ENCODE measurements around the gene TSGA10IP. TPM values are rescaled to one million over a fixed set of nuclear protein-coding genes. Genes with fewer than 3 reads are reported as not detected.

TSGA10IP gene
- 1.1 and 2.0 TPM in 2 replicates for total RNA-seq (2014; rRNA removed; shearing (Covaris generic))
- polyA plus RNA-seq (2016; fragmentation: Nextera tagmentation; extraction: Ambion mirVana) = 1.6 and 2.5 TPM in 2 replicates
- long read RNA-seq, partial matches to known transcripts = 0 of 6 reads
- long read RNA-seq, other reads (novel, unspliced or antisense) = 4 of 6 reads

- Histone ChIP-seq H3K27me3 (ENCODE audit: insufficient read depth) (no peaks in the 10 kb centered on the region), H3K4me3 (peak within 1 kb of the TSS; percentile 47), H3K4me2 (peak within 1 kb of the TSS; percentile 76), H3K4me1 (ENCODE audit: insufficient read depth) (peaks cover 20% of the 10 kb centered on the region), H3K9me2 (ENCODE audit: insufficient read depth) (no peaks in the 10 kb centered on the region), H2AFZ (peak within 1 kb of the TSS; percentile 70), H3K36me3 (ENCODE audit: insufficient read depth) (no peaks in the 10 kb centered on the region), H3F3A (replicated peaks; ENCODE audit: low read depth) (peaks cover 6% of the 10 kb centered on the region; the same call in 1 of the 2 replicates), H3K27ac (ENCODE audit: low read depth) (no peak within 1 kb of the TSS; the same call in 1 of the 2 replicates), H4K20me1 (replicated peaks; ENCODE audit: insufficient read depth) (no peaks in the 10 kb centered on the region), H3K79me2 (replicated peaks; ENCODE audit: insufficient read depth) (no peaks in the 10 kb centered on the region)
- Mint-ChIP-seq H3K9me3 (no peaks in the 10 kb centered on the region), H3K4me1 (peaks cover 35% of the 10 kb centered on the region), H3K27me3 (ENCODE audit: insufficient read depth, low read depth, poor library complexity) (peaks cover 11% of the 10 kb centered on the region), H3K4me3 (peak within 1 kb of the TSS; percentile 65), H3K27ac (peak within 1 kb of the TSS; percentile 89), H3K36me3 (ENCODE audit: low read depth) (peaks cover 2% of the 10 kb centered on the region; the same call in 1 of the 3 replicates)
- DNase-seq (ENCODE audit: low spot score) = peak; percentile 92
- peak; percentile 91 for ATAC-seq
- TF ChIP-seq EZH2phosphoT487 (IDR thresholded peaks at IDR 0.05; ENCODE audit: unreplicated experiment) = no peak
- TF ChIP-seq ETS1 (IDR thresholded peaks at IDR 0.05) = no peak
- TF ChIP-seq ZNF331 (CRISPR knock-in tag; IDR thresholded peaks at IDR 0.05; ENCODE audit: low read depth) = no peak
- no peak for TF ChIP-seq NANOG (IDR thresholded peaks at IDR 0.05; ENCODE audit: borderline replicate concordance)
- TF ChIP-seq ZNF114 (CRISPR knock-in tag; IDR thresholded peaks at IDR 0.05) = no peak
- TF ChIP-seq CREB1 (CRISPR knock-in tag; IDR thresholded peaks at IDR 0.05; ENCODE audit: low read depth) = 0 out of 2 replicates have a peak, but pooled peaks have one; percentile 1
- TF ChIP-seq REST (IDR thresholded peaks at IDR 0.05; ENCODE audit: unreplicated experiment) = no peak
- TF ChIP-seq JUNB (IDR thresholded peaks at IDR 0.05; ENCODE audit: unreplicated experiment) = no peak
- peak; percentile 41; the same call in 1 of the 2 replicates for TF ChIP-seq POLR2AphosphoS5 (IDR thresholded peaks at IDR 0.05; ENCODE audit: low read depth)
- TF ChIP-seq STAT1 (IDR thresholded peaks at IDR 0.05; ENCODE audit: unreplicated experiment) = no peak
- no peak for TF ChIP-seq CTCF (conservative IDR thresholded peaks at IDR 0.05; ENCODE audit: low read depth in 2 of 2)
- TF ChIP-seq EZH2 (IDR thresholded peaks at IDR 0.05; ENCODE audit: low read depth, unreplicated experiment) = no peak
- no peak for TF ChIP-seq ZNF462 (CRISPR knock-in tag; IDR thresholded peaks at IDR 0.05)
These were observed at the start of gene TSGA10IP for GRCh38 chr11:65945430-65945911. TSGA10IP (plus strand) TSS chr11:65945480; CDS start chr11:65945676, 196 bp downstream.
